Left ventricle myocardium inferior (tissue), 1 donor: Measurements from ENCODE around the gene MARK4. TPM values are rescaled to one million over a fixed set of nuclear protein-coding genes. Genes with fewer than 3 reads are reported as not detected.

Experiments used
- DNase-seq: peaks from one replicate; pipeline ENCODE4 v3.0.0-alpha.2; 2020
- H3K27ac ChIP-seq: fragments of 200-600 bp; replicated peaks from 2 replicates; pipeline ENCODE4 v1.8.0; 2021
- H3K27me3 ChIP-seq: fragments of 200-600 bp; 2 replicates; pipeline ENCODE4 v1.8.0; 2021; ENCODE audit warnings: low read depth
- H3K36me3 ChIP-seq: fragments of 200-600 bp; 2 replicates; pipeline ENCODE4 v1.8.0; 2021
- H3K4me1 ChIP-seq: fragments of 200-600 bp; 2 replicates; pipeline ENCODE4 v1.8.0; 2021
- H3K4me3 ChIP-seq: fragments of 200-600 bp; 2 replicates; pipeline ENCODE4 v1.8.0; 2021; ENCODE audit warnings: mild to moderate bottlenecking, moderate library complexity
- H3K9me3 ChIP-seq: fragments of 200-600 bp; replicated peaks from 2 replicates; pipeline ENCODE4 v1.8.0; 2021
- intact Hi-C: fragments of 100-400 bp; cut with micrococcal nuclease; formaldehyde crosslinking; loops from one replicate; pipeline ENCODE4 v1.11.0; 2022
- total RNA-seq: library from RNA; stranded (reverse); fragmentation: NEBNext Ultra II Directional; extraction: Animal tissue kit (Norgen Biotek cat#: 25700); gene quantifications from one replicate; pipeline ENCODE4 v1.2.1, GENCODE V29; 2021
- TF ChIP-seq, protein P1 (sequence below): fragments of 200-600 bp; IDR thresholded peaks from 2 replicates; pipeline ENCODE4 v1.8.0; 2021; ENCODE audit warnings: antibody characterized with exemption, mild to moderate bottlenecking, borderline replicate concordance
- donor health status: DM: no; HTN: yes; CAD: no; lungs with severe emphysema.

The MARK4 gene
- total RNA-seq, 1 donor from 2014 or later: 26.5 TPM

DNA sequence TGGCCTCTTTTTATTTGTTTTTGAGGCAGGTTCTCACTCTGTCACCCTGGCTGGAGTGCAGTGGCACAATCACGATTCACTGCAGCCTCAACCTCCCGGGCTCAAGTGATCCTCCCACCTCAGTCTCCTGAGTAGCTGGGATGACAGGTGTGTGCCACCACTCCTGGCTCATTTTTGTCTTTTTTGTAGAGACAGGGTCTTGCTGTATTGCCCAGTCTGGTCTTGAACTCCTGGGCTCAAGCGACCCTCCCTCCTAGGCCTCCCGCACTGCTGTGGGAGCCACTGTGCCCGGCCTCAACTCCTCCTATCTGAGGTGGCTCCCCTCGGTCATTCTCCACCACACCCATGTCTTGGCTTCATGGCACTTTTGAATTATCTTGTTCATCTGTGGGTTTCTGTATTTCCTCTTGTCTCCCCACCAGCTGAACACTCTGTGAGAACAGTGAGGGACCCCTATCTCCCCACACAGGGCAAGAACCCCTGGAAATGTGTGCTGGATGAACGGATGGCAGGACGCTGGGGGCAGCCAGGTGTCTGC lies 63.7 kb downstream of the MARK4 start:
- Histone ChIP-seq H3K36me3 (peaks cover 69% of the 10 kb centered on the region), H3K27ac (no peak overlapping the region), H3K27me3 (peaks cover 13% of the 10 kb centered on the region), H3K9me3 (no peaks in the 10 kb centered on the region), H3K4me1 (peaks cover 79% of the 10 kb centered on the region), H3K4me3 (peak overlapping the region; percentile 6)
- TF ChIP-seq, protein P1, sequence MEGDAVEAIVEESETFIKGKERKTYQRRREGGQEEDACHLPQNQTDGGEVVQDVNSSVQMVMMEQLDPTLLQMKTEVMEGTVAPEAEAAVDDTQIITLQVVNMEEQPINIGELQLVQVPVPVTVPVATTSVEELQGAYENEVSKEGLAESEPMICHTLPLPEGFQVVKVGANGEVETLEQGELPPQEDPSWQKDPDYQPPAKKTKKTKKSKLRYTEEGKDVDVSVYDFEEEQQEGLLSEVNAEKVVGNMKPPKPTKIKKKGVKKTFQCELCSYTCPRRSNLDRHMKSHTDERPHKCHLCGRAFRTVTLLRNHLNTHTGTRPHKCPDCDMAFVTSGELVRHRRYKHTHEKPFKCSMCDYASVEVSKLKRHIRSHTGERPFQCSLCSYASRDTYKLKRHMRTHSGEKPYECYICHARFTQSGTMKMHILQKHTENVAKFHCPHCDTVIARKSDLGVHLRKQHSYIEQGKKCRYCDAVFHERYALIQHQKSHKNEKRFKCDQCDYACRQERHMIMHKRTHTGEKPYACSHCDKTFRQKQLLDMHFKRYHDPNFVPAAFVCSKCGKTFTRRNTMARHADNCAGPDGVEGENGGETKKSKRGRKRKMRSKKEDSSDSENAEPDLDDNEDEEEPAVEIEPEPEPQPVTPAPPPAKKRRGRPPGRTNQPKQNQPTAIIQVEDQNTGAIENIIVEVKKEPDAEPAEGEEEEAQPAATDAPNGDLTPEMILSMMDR: no peak
- no peak for DNase-seq
- intact Hi-C loops: no loop called here

DNA sequence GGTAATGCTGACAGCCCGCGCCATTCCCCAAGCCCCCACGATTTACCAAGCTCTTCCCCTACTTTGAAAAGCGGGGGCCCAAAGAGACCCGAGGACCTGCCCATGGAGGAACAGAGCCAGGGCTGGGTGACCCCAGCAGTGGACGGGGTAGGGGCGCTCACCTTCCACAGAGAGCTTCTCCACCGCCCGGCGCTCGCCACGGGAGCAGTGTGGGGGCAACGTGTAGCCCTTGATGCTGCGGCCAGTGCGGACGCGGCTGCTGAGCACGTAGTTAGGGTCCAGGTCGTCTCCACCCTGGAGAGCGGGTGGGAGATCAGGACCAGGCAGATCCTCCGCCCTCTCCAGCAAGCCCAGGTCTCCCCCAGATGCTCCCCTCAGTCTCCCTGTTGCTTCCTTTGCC lies 64.2 kb downstream of the MARK4 start:
- Histone ChIP-seq H3K9me3 (no peaks in the 10 kb centered on the region), H3K27me3 (peaks cover 13% of the 10 kb centered on the region), H3K27ac (no peak overlapping the region), H3K4me3 (peak overlapping the region; percentile 6), H3K4me1 (peaks cover 80% of the 10 kb centered on the region), H3K36me3 (peaks cover 72% of the 10 kb centered on the region)
- intact Hi-C loops: no loop called here
- DNase-seq: no peak
- TF ChIP-seq, protein P1: no peak

DNA sequence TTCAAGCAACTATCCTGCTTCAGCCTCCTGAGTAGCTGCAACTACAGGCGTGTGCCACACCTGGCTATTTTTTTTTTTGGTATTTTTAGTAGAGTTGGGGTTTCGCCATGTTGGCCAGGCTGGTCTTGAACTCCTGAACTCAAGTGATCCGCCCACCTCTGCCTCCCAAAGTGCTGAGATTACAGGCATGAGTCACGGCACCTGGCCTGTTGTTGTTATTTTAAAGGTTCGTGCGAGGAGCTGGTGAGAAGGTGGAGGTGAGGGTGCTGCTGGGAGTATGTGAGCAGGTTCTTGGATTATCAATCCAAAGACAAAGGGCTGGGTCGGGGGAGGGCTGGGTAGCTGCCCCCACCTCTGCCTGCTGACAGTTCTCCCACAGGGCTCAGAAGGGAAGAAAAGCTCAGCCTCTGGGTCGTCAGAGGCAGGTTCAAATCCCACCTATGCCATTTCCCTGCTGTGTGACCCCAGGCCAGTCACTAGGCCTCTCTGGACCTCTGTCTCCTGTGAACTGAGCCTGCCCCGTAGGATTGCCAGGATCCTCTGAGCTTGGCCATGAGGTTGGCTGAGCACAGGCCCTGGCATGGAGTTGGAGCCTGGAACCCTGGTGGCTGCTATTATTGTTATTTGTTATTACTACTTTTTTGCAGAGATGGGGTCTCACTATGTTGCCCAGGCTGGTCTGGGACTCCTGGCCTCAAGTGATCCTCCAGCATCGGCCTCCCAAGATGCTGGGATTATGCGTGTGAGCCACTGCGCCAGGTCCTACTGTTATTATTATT lies 70.1 kb downstream of the MARK4 start:
- Histone ChIP-seq H3K9me3 (no peaks in the 10 kb centered on the region), H3K4me3 (peak overlapping the region; percentile 72), H3K27me3 (peaks cover 35% of the 10 kb centered on the region), H3K36me3 (peaks cover 34% of the 10 kb centered on the region), H3K4me1 (peaks cover 40% of the 10 kb centered on the region), H3K27ac (peak overlapping the region; percentile 95)
- DNase-seq: no peak
- TF ChIP-seq, protein P1: no peak
- intact Hi-C loops: no loop called here

DNA sequence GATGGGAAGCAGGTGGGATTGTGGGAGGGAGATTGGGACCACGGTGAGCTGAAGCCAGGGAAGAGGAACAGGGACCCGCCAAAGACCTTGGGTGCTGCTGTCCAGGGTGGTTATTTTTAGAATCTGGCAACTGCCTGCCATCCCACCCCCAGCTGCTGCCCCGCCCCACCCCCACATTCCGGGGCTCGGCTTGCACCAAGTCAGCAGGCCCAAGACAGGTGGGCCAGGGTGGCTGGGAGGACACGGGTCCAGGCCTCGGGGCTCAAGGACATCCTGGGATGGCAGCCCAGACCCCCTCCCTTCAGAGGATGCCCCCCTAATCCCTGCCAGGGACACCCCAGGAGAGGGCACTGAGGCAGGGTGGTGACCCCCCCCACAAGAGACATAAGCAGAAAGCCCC lies 70.8 kb downstream of the MARK4 start:
- intact Hi-C loops: no loop called here
- DNase-seq: peak; percentile 59
- H3K4me3 ChIP-seq: peak overlapping the region; percentile 72
- peak overlapping the region; percentile 95 for H3K27ac ChIP-seq
- peaks cover 42% of the 10 kb centered on the region for H3K4me1 ChIP-seq
- peaks cover 33% of the 10 kb centered on the region for H3K36me3 ChIP-seq
- H3K27me3 ChIP-seq: peaks cover 34% of the 10 kb centered on the region
- TF ChIP-seq, protein P1: no peak
- H3K9me3 ChIP-seq: no peaks in the 10 kb centered on the region

DNA sequence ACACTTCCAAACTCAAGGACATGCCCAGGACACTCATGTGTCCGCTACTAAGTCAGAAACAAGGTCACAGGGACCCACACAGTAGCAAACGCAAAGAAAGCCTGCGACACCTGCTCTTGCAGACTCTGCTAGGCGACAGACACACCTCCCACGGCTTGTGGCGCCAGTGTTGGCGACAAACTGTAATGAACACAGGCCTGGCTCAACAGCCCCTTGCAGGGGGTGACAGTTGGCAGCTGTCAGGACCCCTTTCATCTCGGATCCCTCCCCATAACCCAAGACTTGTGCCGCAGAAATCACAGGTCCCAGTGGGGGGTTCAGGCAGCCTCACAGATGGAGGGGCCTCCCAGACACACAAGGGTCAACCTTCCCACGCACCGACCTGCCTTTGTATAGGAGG lies 71.2 kb downstream of the MARK4 start:
- TF ChIP-seq, protein P1: no peak
- DNase-seq: no peak
- Histone ChIP-seq H3K36me3 (peaks cover 29% of the 10 kb centered on the region), H3K4me3 (peak overlapping the region; percentile 72), H3K27ac (peak overlapping the region; percentile 95), H3K9me3 (no peaks in the 10 kb centered on the region), H3K4me1 (peaks cover 37% of the 10 kb centered on the region), H3K27me3 (peaks cover 30% of the 10 kb centered on the region)
- intact Hi-C loops: no loop called here
